Ectodermal cell (in vitro differentiated cells): ENCODE measurements around the gene TLX1.

Source experiments
- H3K27ac ChIP-seq: 2 replicates; pipeline ENCODE4 v1.7.0; 2013; ENCODE audit warnings: mild to moderate bottlenecking, low read depth, low read length; ENCODE audit not compliant: insufficient read depth, poor library complexity, severe bottlenecking
- H3K27me3 ChIP-seq: 2 replicates; pipeline ENCODE4 v1.7.0; 2013; ENCODE audit warnings: mild to moderate bottlenecking, low read length; ENCODE audit not compliant: insufficient read depth, control insufficient read depth, poor library complexity, severe bottlenecking
- H3K36me3 ChIP-seq: one replicate; pipeline ENCODE4 v1.7.0; 2013; ENCODE audit warnings: low read length; ENCODE audit not compliant: control insufficient read depth, insufficient read depth
- H3K4me1 ChIP-seq: one replicate; pipeline ENCODE4 v1.7.0; 2013; ENCODE audit warnings: low read length; ENCODE audit not compliant: control insufficient read depth, insufficient read depth
- H3K4me3 ChIP-seq: 2 replicates; pipeline ENCODE4 v1.7.0; 2013; ENCODE audit warnings: low read depth, low read length, control low read depth; ENCODE audit not compliant: insufficient read depth
- H3K9me3 ChIP-seq: 2 replicates; pipeline ENCODE4 v1.7.0; 2013; ENCODE audit warnings: mild to moderate bottlenecking, low read length, moderate library complexity; ENCODE audit not compliant: control insufficient read depth
- WGBS, 2 experiments: methylation state at CpG; one replicate each; pipeline ENCODE4 v1.1.7; 2013; ENCODE audit warnings: missing lambda C conversion rate in 2 of 2; 5-methylcytosine and 5-hydroxymethylcytosine counted together

Gene TLX1

GRCh38 chr10:101111547-101111946 lies 19.6 kb upstream of the TLX1 start:
- Histone ChIP-seq H3K27me3 (peaks cover 31% of the 10 kb centered on the region), H3K4me1 (peaks cover 7% of the 10 kb centered on the region), H3K36me3 (no peaks in the 10 kb centered on the region), H3K27ac (no peak overlapping the region), H3K4me3 (no peak overlapping the region), H3K9me3 (no peaks in the 10 kb centered on the region)
- whole genome bisulfite sequencing, 2 experiments, result 90 to 92% methylated on average over 8 of the region's 8 CpGs

DNA sequence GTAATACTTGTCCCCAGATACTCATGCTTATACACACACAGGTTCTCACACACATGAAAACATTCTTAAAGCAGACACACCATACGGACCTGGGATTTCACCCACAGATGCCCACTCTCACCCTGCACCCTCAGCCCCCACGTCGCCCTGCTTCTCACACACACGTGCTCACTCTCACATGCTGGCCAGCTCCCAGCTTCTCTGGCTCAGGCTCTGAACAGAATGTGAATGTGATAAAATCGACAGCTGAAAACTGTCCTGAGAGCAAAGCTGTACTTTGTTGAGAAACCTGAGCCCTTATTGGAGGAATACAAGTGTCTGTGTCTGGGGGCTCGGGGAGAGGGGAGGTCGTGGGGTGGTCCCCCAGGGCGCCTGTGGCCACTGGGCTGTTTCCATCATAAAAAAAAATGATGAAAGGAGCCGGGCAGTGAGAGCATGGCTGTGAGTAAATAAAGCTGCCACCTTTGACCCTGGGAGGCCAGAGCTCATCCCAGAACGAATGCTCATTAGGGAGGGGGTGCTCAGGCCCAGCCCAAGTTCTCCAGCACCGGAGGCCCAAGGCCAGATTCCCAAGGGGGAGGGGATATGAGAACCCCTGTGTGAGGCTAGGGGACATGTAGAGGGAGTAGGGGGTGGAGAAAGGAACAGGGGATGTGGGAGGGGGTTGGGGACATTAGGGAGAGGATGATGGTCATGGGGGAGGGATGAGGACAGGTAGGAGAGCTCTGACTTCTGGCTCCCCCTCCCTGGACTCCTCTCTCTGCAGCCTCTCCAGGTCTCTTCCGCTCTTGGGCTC lies 18.1 kb upstream of the TLX1 start:
- no peaks in the 10 kb centered on the region for H3K36me3 ChIP-seq
- no peak overlapping the region for H3K27ac ChIP-seq
- H3K9me3 ChIP-seq, result no peaks in the 10 kb centered on the region
- 54 to 56% methylated on average over 12 of the region's 12 CpGs for WGBS, 2 experiments
- peaks cover 7% of the 10 kb centered on the region for H3K4me1 ChIP-seq
- no peak overlapping the region for H3K4me3 ChIP-seq
- peaks cover 44% of the 10 kb centered on the region for H3K27me3 ChIP-seq

- WGBS, 2 experiments, result 78 to 90% methylated on average over 2 of the region's 2 CpGs
- H3K27ac ChIP-seq, result no peak overlapping the region
- H3K4me1 ChIP-seq, result peaks cover 7% of the 10 kb centered on the region
- H3K36me3 ChIP-seq, result no peaks in the 10 kb centered on the region
- no peak overlapping the region for H3K4me3 ChIP-seq
- peaks cover 53% of the 10 kb centered on the region for H3K27me3 ChIP-seq
- H3K9me3 ChIP-seq, result no peaks in the 10 kb centered on the region
These were observed 17.2 kb upstream of the TLX1 start for GRCh38 chr10:101113890-101114403.

DNA sequence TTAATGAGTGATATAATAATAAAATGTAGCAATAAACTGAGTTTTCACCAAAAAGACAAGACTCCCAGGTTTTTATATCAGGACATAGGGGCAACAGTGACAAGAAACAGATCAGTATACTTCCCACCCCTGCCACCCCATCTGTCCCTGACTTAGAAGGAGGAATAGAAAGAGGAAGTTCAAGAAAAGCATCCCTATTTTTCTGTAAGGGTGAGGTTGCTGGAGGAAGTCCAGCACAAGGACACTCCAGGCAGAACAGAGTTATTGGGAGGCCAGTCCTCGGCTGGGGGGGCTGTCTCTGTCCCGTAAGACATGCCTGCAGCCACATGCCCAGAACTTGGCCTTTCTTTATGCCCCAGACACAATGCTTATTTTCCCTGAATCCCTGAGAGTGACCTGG lies 16.5 kb upstream of the TLX1 start:
- Histone ChIP-seq H3K27ac (no peak overlapping the region), H3K36me3 (no peaks in the 10 kb centered on the region), H3K27me3 (peaks cover 60% of the 10 kb centered on the region), H3K4me1 (peaks cover 7% of the 10 kb centered on the region), H3K4me3 (no peak overlapping the region), H3K9me3 (no peaks in the 10 kb centered on the region)
- WGBS, 2 experiments, result 89% methylated on average over 2 of the region's 2 CpGs

DNA sequence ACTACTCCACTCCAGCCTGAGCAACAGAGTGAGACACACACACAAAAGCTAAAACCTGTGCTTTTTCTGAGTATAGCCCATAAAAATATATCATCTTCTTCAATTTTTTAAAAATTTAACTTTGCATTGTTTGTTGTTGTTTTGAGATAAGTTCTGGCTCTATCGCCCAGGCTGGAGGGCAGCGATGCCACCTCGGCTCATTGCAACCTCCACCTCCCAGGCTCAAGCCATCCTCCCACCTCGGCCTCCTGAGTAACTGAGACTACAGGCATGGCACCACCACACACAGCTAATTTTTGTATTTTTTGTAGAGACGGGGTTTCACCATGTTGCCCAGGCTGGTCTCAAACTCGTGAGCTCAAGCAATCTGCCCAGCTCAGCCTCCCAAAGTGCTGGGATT lies 14.3 kb upstream of the TLX1 start:
- H3K4me3 ChIP-seq, result no peak overlapping the region
- no peak overlapping the region for H3K27ac ChIP-seq
- no peaks in the 10 kb centered on the region for H3K9me3 ChIP-seq
- peaks cover 15% of the 10 kb centered on the region for H3K4me1 ChIP-seq
- 84 to 89% methylated on average over 6 of the region's 6 CpGs for WGBS, 2 experiments
- peaks cover 79% of the 10 kb centered on the region for H3K27me3 ChIP-seq
- H3K36me3 ChIP-seq, result no peaks in the 10 kb centered on the region

- Histone ChIP-seq H3K27ac (no peak overlapping the region), H3K36me3 (no peaks in the 10 kb centered on the region), H3K4me3 (no peak overlapping the region), H3K4me1 (peaks cover 18% of the 10 kb centered on the region), H3K27me3 (peaks cover 91% of the 10 kb centered on the region), H3K9me3 (no peaks in the 10 kb centered on the region)
- 83 to 93% methylated on average over 1 of the region's 1 CpG for WGBS, 2 experiments
These were observed 13.1 kb upstream of the TLX1 start for GRCh38 chr10:101118031-101118430.

GRCh38 chr10:101120520-101120883 lies 10.6 kb upstream of the TLX1 start:
- H3K4me3 ChIP-seq, result no peak overlapping the region

GRCh38 chr10:101120884-101121653 lies 10.0 kb upstream of the TLX1 start:
- Histone ChIP-seq H3K36me3 (no peaks in the 10 kb centered on the region), H3K27me3 (peaks cover 99% of the 10 kb centered on the region), H3K27ac (no peak overlapping the region), H3K4me3 (no peak overlapping the region), H3K9me3 (no peaks in the 10 kb centered on the region), H3K4me1 (peaks cover 19% of the 10 kb centered on the region)
- 16 to 17% methylated on average over 40 to 41 of the region's 41 CpGs for WGBS, 2 experiments

More at GRCh38 chr10:101120520-101120883, 10.6 kb upstream of the TLX1 start:
- Histone ChIP-seq H3K4me1 (peaks cover 19% of the 10 kb centered on the region), H3K9me3 (no peaks in the 10 kb centered on the region), H3K36me3 (no peaks in the 10 kb centered on the region), H3K27me3 (peaks cover 95% of the 10 kb centered on the region), H3K27ac (no peak overlapping the region)
- 83 to 87% methylated on average over 2 of the region's 2 CpGs for WGBS, 2 experiments

DNA sequence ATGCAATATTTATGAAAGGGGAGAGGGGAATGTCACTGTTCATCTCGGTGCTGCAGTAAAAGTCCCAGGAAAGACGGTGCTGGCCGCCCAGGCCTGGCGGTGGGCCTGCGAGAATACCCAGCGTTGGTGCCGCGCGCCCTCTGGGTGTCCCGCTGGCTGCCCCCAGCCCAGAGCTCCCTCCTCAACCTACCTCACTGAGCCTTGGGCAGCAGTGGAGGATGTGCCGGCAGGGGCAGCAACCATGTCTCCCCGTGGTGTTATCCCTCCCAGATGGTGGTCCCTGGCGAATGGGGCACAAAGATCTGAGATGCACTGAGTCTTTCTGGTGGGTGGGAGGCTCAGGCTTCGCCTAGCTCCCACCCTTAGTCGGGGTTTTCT lies 9.5 kb upstream of the TLX1 start:
- Histone ChIP-seq H3K27ac (no peak overlapping the region), H3K36me3 (no peaks in the 10 kb centered on the region), H3K9me3 (no peaks in the 10 kb centered on the region), H3K27me3 (peaks cover 99% of the 10 kb centered on the region), H3K4me3 (no peak overlapping the region), H3K4me1 (peaks cover 19% of the 10 kb centered on the region)
- 11 to 16% methylated on average over 15 of the region's 15 CpGs for WGBS, 2 experiments
